ENCODE data around the gene KRT13. TPM values are rescaled to one million over a fixed set of nuclear protein-coding genes. Genes with fewer than 3 reads are reported as not detected.

Gene KRT13
- total RNA-seq, 1 experiment from 2014 or later, result not detected

GRCh38 chr17:41527063-41528023 is 21.9 kb upstream of the KRT13 start:
- DNase-seq (ENCODE audit: unreplicated experiment), result no peak
- no peak overlapping the region for H3K27ac Mint-ChIP-seq (ENCODE audit: low read depth, unreplicated experiment)
- intact Hi-C loops (cut with micrococcal nuclease), result no loop called here
- no peaks in the 10 kb centered on the region for H3K36me3 Mint-ChIP-seq (ENCODE audit: insufficient read depth, unreplicated experiment)
- CTCF ChIA-PET, result interaction anchor here (1.0 kb wide), 1 partner anchor 22 kb away, joined by 4 read pairs; no protein-coding TSS in a partner anchor
- POLR2A ChIA-PET, result no interaction called here
- no peak overlapping the region for H3K4me3 Mint-ChIP-seq (ENCODE audit: unreplicated experiment)
- no peaks in the 10 kb centered on the region for H3K27me3 Mint-ChIP-seq (ENCODE audit: insufficient read depth, unreplicated experiment)
- no TSS peak for BruUV-seq (replicated peaks)
- peaks cover 25% of the 10 kb centered on the region for H3K4me1 Mint-ChIP-seq (ENCODE audit: insufficient read depth, unreplicated experiment)
- TF ChIP-seq CTCF (IDR thresholded peaks at IDR 0.05; ENCODE audit: unreplicated experiment), result no peak
- no peaks in the 10 kb centered on the region for H3K9me3 Mint-ChIP-seq (ENCODE audit: unreplicated experiment)

GRCh38 chr17:41524261-41524660 is 18.8 kb upstream of the KRT13 start:
- H3K4me3 Mint-ChIP-seq (ENCODE audit: unreplicated experiment), result no peak overlapping the region

GRCh38 chr17:41523787-41524186 is 18.4 kb upstream of the KRT13 start:
- Mint-ChIP-seq H3K4me1 (ENCODE audit: insufficient read depth, unreplicated experiment) (peaks cover 38% of the 10 kb centered on the region), H3K36me3 (ENCODE audit: insufficient read depth, unreplicated experiment) (peaks cover under 1% of the 10 kb centered on the region), H3K4me3 (ENCODE audit: unreplicated experiment) (peak overlapping the region; percentile 35), H3K27ac (ENCODE audit: low read depth, unreplicated experiment) (no peak overlapping the region), H3K27me3 (ENCODE audit: insufficient read depth, unreplicated experiment) (no peaks in the 10 kb centered on the region), H3K9me3 (ENCODE audit: unreplicated experiment) (no peaks in the 10 kb centered on the region)
- POLR2A ChIA-PET, result interaction anchor here (0.7 to 1.8 kb wide), 2 partner anchors 9 to 24 kb away, joined by 3 to 6 read pairs; no protein-coding TSS in a partner anchor
- TF ChIP-seq CTCF (IDR thresholded peaks at IDR 0.05; ENCODE audit: unreplicated experiment), result no peak
- CTCF ChIA-PET, result interaction anchor here (2.6 kb wide), 1 partner anchor 25 kb away, joined by 13 read pairs; no protein-coding TSS in a partner anchor
- intact Hi-C loops (cut with micrococcal nuclease), result no loop called here
- no TSS peak for BruUV-seq (replicated peaks)
- DNase-seq (ENCODE audit: unreplicated experiment), result peak; percentile 72

More at GRCh38 chr17:41524261-41524660, 18.8 kb upstream of the KRT13 start:
- TF ChIP-seq CTCF (IDR thresholded peaks at IDR 0.05; ENCODE audit: unreplicated experiment), result no peak
- no peaks in the 10 kb centered on the region for H3K27me3 Mint-ChIP-seq (ENCODE audit: insufficient read depth, unreplicated experiment)
- no peaks in the 10 kb centered on the region for H3K36me3 Mint-ChIP-seq (ENCODE audit: insufficient read depth, unreplicated experiment)
- no peaks in the 10 kb centered on the region for H3K9me3 Mint-ChIP-seq (ENCODE audit: unreplicated experiment)
- POLR2A ChIA-PET, result interaction anchor here (1.8 kb wide), 1 partner anchor 24 kb away, joined by 6 read pairs; no protein-coding TSS in a partner anchor
- intact Hi-C loops (cut with micrococcal nuclease), result no loop called here
- peaks cover 37% of the 10 kb centered on the region for H3K4me1 Mint-ChIP-seq (ENCODE audit: insufficient read depth, unreplicated experiment)
- DNase-seq (ENCODE audit: unreplicated experiment), result no peak
- no TSS peak for BruUV-seq (replicated peaks)
- no peak overlapping the region for H3K27ac Mint-ChIP-seq (ENCODE audit: low read depth, unreplicated experiment)
- CTCF ChIA-PET, result interaction anchor here (2.6 kb wide), 1 partner anchor 25 kb away, joined by 13 read pairs; no protein-coding TSS in a partner anchor

GRCh38 chr17:41523225-41523593 is 17.8 kb upstream of the KRT13 start:
- peaks cover 6% of the 10 kb centered on the region for H3K36me3 Mint-ChIP-seq (ENCODE audit: insufficient read depth, unreplicated experiment)
- POLR2A ChIA-PET, result interaction anchor here (0.7 kb wide), 1 partner anchor 9 kb away, joined by 3 read pairs; no protein-coding TSS in a partner anchor
- intact Hi-C loops (cut with micrococcal nuclease), result no loop called here

More at GRCh38 chr17:41523225-41523593, 17.8 kb upstream of the KRT13 start:
- no peaks in the 10 kb centered on the region for H3K9me3 Mint-ChIP-seq (ENCODE audit: unreplicated experiment)
- TF ChIP-seq CTCF (IDR thresholded peaks at IDR 0.05; ENCODE audit: unreplicated experiment), result no peak
- BruUV-seq (replicated peaks), result no TSS peak
- no peak for DNase-seq (ENCODE audit: unreplicated experiment)
- CTCF ChIA-PET, result interaction anchor here (2.6 kb wide), 1 partner anchor 26 kb away, joined by 13 read pairs; no protein-coding TSS in a partner anchor
- no peak overlapping the region for H3K27ac Mint-ChIP-seq (ENCODE audit: low read depth, unreplicated experiment)
- peak overlapping the region; percentile 35 for H3K4me3 Mint-ChIP-seq (ENCODE audit: unreplicated experiment)
- H3K4me1 Mint-ChIP-seq (ENCODE audit: insufficient read depth, unreplicated experiment), result peaks cover 44% of the 10 kb centered on the region
- H3K27me3 Mint-ChIP-seq (ENCODE audit: insufficient read depth, unreplicated experiment), result no peaks in the 10 kb centered on the region
